ENCODE data around the gene IRAK1. TPM values are rescaled to one million over a fixed set of nuclear protein-coding genes. Genes with fewer than 3 reads are reported as not detected.

Gene IRAK1
- total and polyA plus RNA-seq, 11 donors: 22.0 to 89.3 (median 29.7) TPM

GRCh38 chrX:153967536-153968224 is 52.0 kb downstream of the IRAK1 start:
- Histone ChIP-seq H3K9me3 (no peaks in the 10 kb centered on the region), H3K4me1 (peaks cover 0 to 60% (median 35%) of the 10 kb centered on the region in 12 donors), H3K27ac (peak overlapping the region in 7 of 12 donors; percentile 3 to 100 (median 68)), H3K36me3 (peaks cover 0 to 22% (median 12%) of the 10 kb centered on the region in 9 donors), H3K27me3 (peaks cover 0 to 9% (median 0%) of the 10 kb centered on the region in 9 donors), H3K4me3 (peak overlapping the region in 2 of 12 donors; percentile 90 to 94)
- intact Hi-C loops (cut with DNase I): loop anchor here in 1 of 10 donors (2.0 kb wide), 1 partner anchor 39 kb away; no protein-coding TSS in a partner anchor
- no peak for ATAC-seq
- peak in 1 of 5 donors; percentile 23 for DNase-seq
- WGBS, 4 donors: 47 to 70% (median 62%) methylated on average over 16 of the region's 16 CpGs
- TF ChIP-seq CTCF (IDR thresholded peaks at IDR 0.05): no peak
- no peak for TF ChIP-seq POLR2A (IDR thresholded peaks at IDR 0.05)

- Histone ChIP-seq H3K27ac (peak overlapping the region in 8 of 12 donors; percentile 3 to 100 (median 49)), H3K4me3 (peak overlapping the region in 1 of 12 donors; percentile 94), H3K9me3 (no peaks in the 10 kb centered on the region), H3K27me3 (peaks cover 0 to 9% (median 0%) of the 10 kb centered on the region in 9 donors), H3K4me1 (peaks cover 0 to 60% (median 35%) of the 10 kb centered on the region in 12 donors), H3K36me3 (peaks cover 0 to 28% (median 17%) of the 10 kb centered on the region in 9 donors)
- WGBS, 4 donors: 59 to 87% (median 74%) methylated on average over 8 to 14 of the region's 14 CpGs
- no peak for TF ChIP-seq CTCF (IDR thresholded peaks at IDR 0.05)
- ATAC-seq: no peak
- peak in 1 of 5 donors; percentile 22 for DNase-seq
- intact Hi-C loops (cut with DNase I): no loop called here
Measured at GRCh38 chrX:153966841-153967535, 52.7 kb downstream of the IRAK1 start.

GRCh38 chrX:153966283-153966688 is 53.4 kb downstream of the IRAK1 start:
- 56 to 75% (median 69%) methylated on average over 15 of the region's 15 CpGs for WGBS, 4 donors
- Histone ChIP-seq H3K4me3 (no peak overlapping the region), H3K4me1 (peaks cover 0 to 60% (median 35%) of the 10 kb centered on the region in 12 donors), H3K36me3 (peaks cover 0 to 35% (median 24%) of the 10 kb centered on the region in 9 donors), H3K27me3 (peaks cover 0 to 8% (median 0%) of the 10 kb centered on the region in 9 donors), H3K27ac (peak overlapping the region in 5 of 12 donors; percentile 22 to 100 (median 83)), H3K9me3 (no peaks in the 10 kb centered on the region)
- ATAC-seq (peak in 2 of 4 donors; percentile 6 to 11), DNase-seq (peak in 2 of 5 donors; percentile 40 to 51)
- no peak for TF ChIP-seq POLR2A (IDR thresholded peaks at IDR 0.05)
- no peak for TF ChIP-seq CTCF (IDR thresholded peaks at IDR 0.05)
- intact Hi-C loops (cut with DNase I): no loop called here

GRCh38 chrX:153965406-153965805 is 54.3 kb downstream of the IRAK1 start:
- Histone ChIP-seq H3K36me3 (peaks cover 0 to 44% (median 33%) of the 10 kb centered on the region in 9 donors), H3K9me3 (no peaks in the 10 kb centered on the region), H3K4me1 (peaks cover 0 to 60% (median 35%) of the 10 kb centered on the region in 12 donors), H3K4me3 (no peak overlapping the region), H3K27ac (no peak overlapping the region), H3K27me3 (peaks cover 0 to 6% (median 0%) of the 10 kb centered on the region in 9 donors)
- no peak for DNase-seq
- WGBS, 4 donors: 78 to 93% (median 83%) methylated on average over 3 to 5 of the region's 5 CpGs
- no peak for ATAC-seq
- TF ChIP-seq POLR2A (IDR thresholded peaks at IDR 0.05) (no peak), CTCF (IDR thresholded peaks at IDR 0.05) (no peak)
- intact Hi-C loops (cut with DNase I): no loop called here

Measured in heart left ventricle (tissue), 16 donors.